Stimulated activated CD4-positive, alpha-beta T cell treated with anti-CD3 and anti-CD28 coated beads, TNF-alpha, amount 100 ng/mL, for 4 hours (primary cell): Measurements from ENCODE around the gene POMT2.

Experiments used
- DNase-seq, 3 experiments: peaks; one replicate each; pipeline ENCODE4 v3.0.0-alpha.2; 2020; ENCODE audit warnings: low read depth in 3 of 3

The POMT2 gene

DNA sequence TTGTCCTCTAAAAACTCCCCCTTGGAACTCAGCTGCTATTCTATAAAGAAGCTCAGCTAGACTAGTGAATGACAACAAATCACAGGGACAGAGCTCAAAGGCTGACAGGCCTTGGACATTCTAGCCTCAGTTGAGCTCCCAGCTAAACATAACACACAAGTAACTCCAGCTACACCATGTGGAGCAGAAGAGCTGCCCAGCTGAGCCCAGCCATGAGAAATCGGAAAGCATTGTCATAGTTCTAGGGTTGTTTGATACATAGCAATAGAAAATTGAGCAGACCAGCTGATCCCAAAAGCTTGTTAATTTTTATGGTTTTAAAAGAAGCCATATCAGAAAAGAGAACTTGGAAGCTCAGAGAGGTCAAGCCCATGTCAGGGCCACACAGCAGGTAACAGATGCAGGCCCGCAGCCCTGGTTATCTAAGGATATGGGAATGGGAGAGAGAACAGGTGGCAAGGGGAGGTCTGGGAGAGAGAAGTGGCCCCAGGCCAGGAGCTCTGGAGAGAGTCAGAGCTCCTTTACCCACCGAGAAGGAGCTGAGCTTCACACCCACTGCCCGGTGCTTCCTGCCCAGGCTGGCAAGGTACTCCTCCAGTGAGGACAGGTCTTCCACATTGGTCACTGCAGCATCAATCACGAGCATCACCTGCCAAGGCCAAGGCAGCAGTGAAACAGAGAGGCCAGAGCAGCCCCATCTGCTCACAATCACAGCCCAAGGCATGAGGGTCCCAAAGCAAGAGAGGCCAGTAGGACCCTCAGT lies 52.6 kb downstream of the POMT2 start:
- DNase-seq: no peak

DNA sequence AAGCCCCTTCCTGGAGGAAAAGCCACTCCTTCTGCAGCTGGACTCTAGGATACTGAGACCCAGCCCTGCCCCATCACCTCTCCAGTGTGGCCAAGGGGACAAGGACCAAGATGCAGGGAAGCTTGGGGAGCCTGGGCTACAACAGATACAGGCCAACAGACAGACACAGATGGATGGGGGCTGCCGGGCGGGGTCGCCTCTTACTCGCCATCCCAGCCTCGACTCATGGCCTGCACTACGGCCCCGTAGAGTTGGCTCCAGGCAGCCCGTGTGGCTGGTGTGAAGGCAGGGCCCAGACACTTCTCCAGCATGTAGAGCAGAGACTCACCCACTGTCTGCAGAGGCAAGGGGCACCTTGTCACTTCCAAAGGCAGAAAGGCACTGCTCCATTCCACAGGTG lies 54.3 kb downstream of the POMT2 start:
- DNase-seq: no peak

DNA sequence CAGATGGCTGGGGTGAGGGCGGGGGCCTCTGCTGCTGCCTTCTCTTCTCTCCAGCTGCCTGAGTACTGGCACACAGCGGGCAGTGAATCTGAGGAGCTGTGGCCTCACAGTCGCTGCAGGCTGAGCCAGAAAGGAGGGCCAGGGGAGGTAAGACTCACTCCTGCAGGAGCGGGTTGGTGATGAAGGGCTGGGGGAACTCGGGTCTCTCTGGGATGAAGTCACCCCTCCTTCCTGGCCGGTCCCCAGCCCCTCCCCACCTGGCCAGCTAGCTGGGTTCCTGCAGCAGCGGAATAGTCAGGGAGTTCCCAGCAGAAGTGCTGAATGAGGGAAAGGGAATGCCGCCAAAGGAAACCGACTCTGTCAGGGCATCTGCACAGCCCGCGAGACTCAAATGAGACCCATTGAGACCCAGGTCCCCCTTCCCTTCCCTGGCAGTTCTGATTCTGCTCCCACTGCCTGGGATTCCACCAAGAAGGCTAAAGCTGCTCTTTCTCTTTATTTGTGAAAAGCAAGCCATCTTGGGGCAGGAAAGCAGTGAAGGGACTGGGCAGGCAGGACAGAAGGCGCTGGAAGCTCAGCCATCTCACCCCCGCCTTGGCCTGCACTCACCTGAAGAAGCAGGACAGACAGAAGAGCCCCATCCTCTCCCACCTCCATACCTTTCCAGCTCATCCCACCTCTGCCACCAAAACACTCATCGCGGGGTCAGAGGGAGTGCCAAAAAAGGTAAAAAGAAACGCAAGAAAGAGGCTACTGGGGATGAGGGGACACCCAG lies 54.9 kb downstream of the POMT2 start:
- DNase-seq: no peak

DNA sequence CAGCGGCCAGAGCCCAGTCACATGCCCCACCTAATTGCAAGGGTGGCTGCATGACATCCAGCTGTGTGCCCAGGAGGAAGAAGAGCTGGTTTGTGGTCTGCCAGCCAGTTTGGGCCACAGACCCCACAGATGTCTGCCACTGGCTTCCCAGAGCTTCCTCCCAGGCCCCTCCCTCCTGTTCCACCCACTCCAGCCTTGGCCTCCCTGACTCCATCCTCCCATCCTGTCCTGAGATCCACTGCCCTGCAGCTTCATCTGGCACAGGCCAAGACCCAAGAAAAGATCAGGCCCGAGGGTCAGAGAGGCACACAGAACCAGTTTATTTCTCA lies 55.5 kb downstream of the POMT2 start:
- DNase-seq: no peak

DNA sequence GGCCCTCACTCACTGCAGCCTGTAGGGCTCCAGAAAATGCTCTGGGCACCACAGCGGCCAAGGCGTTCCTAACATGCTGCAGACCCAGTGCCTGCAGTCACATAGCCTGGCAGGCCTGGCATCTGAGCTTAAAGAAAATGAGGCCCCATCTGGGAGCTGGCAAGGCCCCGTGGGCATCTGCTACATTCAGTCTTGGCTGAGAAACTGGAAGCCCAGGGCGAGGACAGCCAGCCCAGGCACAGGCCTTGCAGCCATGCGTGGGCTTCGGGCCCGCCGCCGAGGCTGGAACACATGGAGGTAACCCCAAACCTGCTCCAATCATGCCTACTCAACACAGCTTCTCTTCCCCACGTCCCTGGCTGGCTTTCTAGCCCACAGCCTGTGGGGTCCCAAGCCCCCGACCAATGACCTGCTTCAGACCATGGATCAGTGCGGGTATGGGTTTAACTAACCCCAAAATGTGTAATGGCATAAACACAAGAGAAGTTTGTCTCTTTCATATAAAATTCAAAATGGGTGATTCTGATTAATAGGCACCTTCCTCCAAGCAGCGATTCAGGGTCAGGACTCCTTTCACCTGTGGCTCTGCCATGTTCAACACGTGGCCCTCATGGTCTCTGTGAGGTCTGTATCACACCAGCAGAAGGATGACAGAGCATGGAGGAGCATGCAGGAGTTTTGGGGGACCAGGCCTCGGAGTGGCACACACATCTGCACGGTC lies 56.1 kb downstream of the POMT2 start:
- DNase-seq: no peak

DNA sequence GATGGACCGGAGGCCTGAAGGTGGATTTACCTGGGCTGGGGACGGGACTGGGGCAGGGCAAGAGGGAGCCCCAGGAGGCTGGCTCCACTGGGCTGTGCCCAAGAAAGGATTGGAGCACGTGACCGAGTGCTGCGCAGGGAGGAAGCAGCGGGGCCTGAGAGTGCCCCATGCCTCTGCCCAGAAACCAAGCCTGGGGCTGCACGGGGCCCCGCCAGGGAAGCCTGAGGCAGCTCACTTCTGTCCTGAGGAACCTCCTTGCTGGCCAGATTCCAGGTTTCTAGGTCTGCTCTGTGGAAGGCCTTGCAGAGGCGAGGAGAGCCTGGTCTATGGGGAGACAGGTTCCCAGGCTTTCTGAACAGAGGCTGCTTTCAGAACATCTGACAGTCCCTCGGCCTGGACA lies 60.1 kb downstream of the POMT2 start:
- DNase-seq: no peak

DNA sequence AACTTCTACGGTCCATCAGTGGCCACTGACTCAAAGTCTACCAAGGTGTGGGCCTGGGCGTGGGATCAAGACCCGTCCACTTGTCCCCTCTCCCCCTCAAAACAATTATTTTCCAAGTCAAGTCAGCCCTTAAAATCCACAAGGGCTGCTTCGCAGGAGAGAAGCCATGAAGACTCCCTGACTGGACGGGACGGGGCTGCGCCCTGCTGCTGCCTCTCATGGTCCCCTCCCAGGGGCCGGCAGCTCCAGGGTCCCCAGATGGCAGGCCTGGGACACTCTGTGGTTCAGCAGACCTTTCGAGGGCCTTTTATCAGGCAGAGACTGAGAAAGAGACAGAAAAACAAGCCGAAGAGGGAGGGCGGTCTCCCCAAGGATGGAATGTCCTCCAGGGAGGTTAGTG lies 60.5 kb downstream of the POMT2 start:
- DNase-seq: no peak

DNA sequence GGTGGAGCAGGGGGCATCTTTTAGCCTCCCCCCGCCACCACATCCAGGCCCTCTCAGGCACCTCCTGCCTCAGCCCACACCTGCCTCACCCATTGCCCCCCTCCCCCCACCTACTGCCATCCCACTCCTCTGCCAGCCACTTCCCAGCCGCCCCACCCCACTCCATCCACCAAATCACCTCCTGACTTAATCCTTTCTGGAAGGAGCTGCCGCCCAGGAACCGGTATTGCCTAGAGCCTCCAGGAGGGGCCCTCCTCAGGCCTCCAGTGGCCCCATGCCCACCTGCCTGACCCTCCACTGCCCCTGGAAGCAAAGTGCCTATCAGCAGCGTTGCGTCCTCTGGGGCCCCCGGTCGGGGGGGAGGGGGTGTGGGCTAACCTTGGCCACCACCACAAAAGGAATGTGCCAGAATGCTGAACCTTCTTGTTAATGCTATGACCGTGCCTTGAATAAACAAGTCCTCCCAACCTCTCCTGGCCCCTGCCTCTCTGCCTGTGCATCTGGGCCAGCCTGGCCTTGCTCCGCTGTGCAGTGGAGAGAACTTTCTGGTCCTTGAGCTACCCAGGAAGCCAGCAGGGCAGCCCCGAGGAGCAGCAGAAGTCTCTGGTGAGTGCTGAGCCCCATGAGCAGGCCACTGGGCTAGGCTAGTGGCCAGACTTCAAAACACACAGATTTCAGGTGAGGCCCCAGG lies 61.5 kb downstream of the POMT2 start:
- no peak for DNase-seq

DNA sequence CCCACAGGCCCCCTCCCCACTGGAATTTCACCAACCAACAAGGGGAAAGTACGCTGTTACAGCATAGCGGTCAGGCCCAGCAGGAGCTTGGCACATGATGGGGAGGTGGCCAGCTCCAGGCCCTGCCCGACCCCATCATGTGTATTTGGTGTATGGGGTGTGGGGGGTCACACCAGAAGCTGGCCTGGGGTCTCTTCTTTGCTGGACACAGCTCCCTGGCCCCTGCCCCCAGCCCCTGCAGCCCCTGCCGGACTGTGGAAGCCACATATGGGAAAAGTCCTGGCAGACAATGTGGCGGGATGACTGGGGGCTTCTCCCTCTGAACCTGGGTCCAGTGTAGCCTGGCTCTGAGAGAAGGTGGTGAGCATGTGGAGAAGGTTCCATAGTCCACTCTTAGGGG lies 62.1 kb downstream of the POMT2 start:
- no peak for DNase-seq

DNA sequence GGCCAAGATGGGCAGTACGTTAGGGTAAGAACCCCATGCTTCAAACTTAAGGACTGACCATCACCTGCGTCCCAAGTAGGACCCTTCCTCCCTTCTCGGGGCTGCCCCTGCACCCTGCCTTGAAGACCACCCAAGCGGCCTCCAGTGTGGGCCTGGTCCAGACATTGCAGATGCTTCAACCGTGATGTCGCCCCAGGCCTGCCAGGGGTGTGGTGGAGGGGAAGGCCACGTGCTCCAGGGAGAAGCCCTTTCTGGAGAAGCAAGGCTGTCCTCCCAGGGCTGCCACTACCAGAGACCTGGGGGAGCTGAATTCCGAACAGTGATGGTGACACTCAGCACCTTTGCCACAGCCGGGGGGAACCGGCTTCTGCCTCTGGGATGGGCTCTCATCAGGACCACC lies 63.0 kb downstream of the POMT2 start:
- DNase-seq: no peak

DNA sequence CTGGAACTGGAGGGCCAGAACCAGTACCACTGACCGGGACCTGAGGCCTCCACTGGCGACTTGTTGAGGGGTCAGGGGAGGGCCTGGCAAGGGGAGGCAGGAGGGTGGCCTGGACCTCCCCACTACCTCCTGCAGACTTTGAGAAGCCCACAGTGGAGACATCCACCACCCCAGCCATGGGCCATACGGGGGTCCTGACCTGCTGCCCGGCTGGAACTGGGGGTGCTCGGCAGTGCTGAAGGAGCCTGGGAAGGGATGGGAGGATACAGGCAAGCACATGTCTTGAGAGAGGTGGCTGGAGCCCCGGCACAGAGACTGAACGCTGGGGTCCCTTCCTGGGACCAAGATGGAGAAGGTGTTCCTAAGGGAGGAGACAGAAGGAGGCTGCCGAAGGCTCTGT lies 64.0 kb downstream of the POMT2 start:
- DNase-seq: no peak

DNA sequence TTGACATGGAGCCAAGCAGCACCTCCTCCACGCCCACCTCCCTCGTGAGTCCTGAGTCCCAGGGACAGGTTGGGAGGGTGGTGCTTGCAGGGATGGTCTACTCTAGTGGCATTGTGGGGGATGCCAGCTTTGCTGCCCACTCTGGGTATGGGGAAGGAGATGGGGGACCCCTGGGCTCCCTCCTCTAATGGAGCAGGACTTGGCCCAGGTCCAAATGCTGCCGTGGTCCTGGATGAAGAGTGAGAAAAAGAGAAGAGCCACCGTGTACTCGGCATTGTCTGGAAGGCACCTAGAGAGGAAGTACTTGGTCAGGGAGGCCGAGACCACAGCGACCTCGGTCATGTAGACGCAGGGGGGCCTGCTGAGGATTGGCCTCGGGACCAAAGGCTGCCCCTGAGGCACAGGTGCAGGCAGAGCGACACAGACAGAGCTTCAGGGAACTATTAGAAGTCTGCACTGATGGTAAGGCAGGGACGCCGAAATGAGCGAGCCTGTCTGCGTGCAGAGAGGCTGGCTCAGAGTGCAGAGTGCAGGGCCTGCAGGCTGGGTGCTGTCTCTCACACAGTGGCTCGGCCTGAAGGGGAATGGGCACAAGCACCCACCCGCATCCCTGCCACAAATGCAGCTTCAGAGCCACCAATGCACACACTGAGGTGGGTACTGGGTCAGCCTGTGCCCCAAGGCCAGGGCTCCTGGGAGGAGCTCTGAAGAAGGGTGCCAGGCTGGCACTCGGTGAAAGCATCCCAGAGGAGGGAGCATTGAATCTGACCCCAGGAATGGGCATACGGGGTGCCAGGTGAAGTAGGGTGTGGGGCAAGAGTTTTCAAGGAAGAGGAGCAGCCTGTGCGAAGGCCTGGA lies 67.1 kb downstream of the POMT2 start:
- no peak for DNase-seq

DNA sequence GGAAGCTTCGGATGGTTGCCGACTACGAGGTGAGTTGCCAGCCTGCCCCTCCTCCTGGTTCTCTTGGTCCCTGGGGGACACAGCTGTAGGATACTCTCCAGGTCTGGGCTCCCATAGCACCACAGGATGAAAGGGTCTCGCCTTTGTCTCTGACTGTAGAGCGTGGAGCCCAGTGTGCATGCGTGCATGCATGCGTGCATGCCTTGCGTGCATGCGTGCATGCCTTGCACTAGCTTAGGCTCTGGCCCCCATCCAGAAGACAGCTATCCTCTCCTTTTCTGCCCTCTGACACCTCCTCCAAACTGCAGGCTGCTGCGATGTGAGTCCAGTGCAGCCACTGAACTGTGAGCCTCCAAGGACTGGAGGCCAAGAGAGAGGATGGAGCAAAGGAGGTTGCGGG lies 68.8 kb downstream of the POMT2 start:
- DNase-seq: no peak

DNA sequence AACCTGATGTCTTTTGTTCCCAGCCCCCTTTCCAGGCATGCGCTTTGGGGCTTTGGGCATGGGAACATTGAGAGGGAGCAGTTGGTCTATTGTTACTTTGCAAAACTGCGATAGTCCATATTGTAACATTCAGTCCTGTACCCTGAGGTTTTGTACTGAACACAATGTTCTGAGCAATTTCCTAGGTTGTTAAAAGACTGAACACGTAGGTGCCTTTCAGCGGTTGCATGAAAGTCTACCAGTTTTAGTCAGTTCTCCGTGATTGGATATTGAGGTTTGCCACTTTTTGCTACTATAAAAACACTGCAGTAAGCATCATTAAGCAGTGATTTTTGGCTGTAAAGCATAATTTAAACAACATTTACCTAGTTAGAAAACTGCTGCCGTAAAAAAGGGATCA lies 69.8 kb downstream of the POMT2 start:
- no peak for DNase-seq

DNA sequence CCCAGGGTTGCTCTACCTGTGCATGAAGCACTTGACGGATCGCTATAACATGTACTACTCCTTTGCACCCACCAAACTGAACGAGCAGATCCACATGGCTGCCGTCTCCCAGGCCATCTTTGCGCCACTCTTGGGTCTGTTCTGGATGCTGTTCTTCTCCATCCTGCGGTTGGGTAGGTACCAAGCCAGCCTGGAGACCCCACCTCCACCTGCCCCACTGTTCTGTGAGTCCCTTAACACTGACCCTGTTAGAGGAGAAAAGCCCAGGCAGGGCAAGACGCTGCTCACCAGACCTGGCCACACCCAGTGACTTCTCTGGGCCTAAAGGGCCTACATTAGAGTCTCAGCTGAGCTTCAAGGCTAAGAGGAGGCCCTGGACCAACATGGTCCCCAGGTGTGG lies 71.4 kb downstream of the POMT2 start:
- DNase-seq: no peak

DNA sequence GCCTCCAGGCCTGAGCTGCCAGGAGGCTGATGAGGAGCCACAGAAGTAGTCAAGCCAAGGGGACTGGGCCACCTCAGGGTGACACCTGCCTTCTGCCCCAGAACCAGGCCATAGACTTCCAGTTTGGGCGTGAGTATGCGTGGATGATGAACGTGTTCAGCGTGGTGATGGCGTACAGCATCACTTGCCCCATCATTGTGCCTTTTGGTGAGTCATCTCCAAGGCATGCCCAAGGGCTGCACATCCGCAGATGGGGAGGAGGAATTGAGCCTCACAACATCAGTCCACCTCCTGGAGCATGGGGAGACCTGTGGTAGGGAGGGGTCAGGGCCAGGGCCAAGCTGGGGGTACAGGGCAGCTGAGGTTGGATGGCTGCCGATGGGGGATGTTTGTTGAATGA lies 72.0 kb downstream of the POMT2 start:
- DNase-seq: no peak

DNA sequence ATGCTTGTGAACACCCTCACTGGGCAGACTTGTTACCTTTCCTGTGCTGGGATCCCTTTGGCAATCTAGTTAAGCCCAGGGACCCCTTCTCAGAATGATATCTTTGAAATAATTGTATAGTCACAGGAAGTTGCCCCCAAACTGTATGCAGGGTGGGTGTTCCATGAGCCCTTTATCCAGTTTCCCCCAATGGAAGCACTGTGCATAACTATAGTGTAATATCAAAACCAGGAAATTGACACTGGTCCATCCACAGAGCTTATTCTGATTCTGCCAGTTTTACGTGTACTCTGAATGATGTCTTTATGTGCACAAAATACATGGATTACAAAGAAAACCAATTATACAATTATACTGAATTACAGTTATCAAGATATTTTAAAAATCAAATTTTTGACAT lies 73.9 kb downstream of the POMT2 start:
- DNase-seq: no peak

DNA sequence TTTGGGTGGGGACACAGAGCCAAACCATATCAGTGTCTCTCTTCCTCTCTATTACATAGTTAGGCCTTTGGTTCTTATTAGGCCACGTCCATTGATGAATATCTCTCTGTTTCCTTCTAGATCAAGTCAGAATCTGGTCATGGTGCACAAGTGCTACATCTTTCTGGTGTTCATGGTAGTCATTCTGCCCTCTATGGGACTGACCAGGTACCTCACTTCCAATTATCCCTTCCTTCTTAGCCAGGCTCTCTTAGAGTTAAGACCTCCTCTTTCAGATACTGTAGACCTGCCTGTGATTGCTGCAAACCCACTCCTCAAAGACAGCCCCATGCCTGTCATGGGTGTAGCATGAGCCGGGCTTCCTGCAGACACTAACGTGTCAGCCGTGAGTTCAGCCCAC lies 74.9 kb downstream of the POMT2 start:
- DNase-seq: no peak

DNA sequence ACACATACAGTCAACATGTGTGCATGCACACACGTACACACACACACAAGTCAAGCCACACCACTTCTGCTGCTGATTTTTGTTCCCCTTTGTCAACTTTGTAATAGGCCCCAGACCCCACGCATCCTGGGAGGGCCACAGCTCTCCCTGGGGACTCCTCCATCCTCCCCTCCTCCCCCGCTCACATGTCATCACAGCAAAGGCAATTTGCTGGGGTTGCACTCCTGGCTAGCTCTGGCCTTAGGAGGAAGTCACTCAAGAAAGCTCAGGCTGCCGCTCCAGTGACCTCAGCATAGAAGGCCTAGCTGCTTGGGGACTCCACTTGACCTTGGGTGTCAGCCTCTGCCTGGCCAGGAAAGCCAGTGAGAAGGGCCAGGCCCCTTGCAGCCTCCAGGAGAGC lies 76.8 kb downstream of the POMT2 start:
- no peak for DNase-seq

DNA sequence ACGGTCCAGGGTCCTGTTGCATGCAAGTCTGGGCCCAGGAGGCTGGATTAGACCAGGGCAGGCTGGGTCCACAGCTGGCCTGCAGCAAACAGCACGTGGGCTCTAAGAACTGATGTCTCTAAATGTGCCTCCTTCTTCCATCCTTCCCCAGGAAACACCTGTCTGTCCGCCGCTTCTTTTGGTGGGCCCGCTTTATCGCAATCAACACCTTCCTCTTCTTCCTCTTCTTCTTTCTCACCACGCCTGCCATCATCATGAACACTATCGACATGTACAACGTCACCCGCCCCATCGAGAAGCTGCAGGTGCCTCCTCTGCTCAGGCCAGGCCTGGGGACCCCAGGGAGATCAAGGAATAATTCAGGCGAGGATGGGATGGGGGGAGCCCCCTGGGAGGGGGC lies 77.9 kb downstream of the POMT2 start:
- no peak for DNase-seq

DNA sequence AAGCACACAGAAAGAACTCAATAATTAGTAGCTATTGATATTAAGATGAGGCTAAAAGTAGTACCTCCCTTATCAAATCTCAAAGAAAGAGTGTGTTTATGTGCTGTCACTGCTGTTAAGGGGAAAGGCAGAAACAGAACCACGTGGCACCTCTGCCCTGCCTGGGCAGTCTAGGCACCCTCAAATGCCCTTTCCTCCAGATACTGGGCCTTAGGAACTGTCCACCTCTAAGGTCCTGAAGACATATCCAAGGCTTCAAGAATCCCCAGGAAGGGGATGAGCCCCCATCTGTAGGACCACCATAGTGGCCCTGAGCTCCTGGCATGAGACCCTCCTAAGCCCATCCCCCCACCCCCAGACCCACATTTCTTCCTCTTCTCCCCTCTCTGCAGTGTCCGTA lies 78.7 kb downstream of the POMT2 start:
- no peak for DNase-seq
